GM19438 (cell line): ENCODE data around the gene LNPK.
"Not testable (repeated sequence)": the region's sequence is repeated elsewhere in the genome, so short reads cannot be mapped to it uniquely, and the experiment has no call there.

ENCODE experiments used
- ATAC-seq: cut with Tn5 transposase; IDR thresholded peaks from one replicate; pipeline ENCODE4 v1.9.1; 2021; ENCODE audit warnings: low read depth; ENCODE audit not compliant: unreplicated experiment

LNPK gene, protein sequence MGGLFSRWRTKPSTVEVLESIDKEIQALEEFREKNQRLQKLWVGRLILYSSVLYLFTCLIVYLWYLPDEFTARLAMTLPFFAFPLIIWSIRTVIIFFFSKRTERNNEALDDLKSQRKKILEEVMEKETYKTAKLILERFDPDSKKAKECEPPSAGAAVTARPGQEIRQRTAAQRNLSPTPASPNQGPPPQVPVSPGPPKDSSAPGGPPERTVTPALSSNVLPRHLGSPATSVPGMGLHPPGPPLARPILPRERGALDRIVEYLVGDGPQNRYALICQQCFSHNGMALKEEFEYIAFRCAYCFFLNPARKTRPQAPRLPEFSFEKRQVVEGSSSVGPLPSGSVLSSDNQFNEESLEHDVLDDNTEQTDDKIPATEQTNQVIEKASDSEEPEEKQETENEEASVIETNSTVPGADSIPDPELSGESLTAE

DNA sequence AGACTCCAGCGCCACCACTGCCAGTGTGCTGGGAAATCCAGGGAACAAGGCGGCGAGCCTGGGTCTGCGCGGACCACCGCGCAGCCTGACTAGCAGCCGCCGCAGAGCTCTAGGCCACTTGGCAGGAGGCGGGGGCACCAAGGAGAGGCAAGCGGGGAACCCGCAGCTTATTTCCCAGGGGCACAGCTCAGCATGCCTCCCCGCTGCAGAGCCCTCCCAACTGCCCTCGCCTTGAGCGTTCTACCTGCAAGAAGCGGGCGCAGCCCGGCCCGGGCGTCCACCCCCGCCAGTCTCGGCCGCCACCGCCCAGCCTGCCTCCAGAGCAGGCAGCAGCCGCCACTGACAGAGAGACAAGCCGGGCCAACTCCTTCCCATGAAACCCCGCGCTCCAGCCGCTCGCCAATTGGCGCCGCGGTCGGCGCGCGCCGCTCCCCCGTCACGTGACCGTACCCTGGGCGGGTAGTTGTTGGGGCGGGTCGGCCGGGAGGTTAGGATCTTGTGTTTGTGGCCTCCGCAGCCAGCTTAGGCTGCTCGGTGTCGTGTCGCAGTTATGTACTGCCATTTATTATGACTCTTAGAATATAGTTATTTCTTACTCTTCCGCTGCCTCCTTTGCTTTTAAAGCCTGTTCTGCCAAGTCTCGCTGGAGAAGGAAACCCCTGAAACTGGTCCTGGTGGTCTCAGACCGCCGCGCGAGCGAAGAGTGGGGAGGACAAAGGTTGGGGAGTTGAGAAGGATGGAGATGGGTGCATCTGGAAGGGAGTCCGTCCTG lies at the start of gene LNPK:
TSS of gene LNPK (minus strand) at position 352 of the 772 bp plus-strand sequence. CDS start 6,683 bp downstream, outside the sequence.
- peak; percentile 93 for ATAC-seq

DNA sequence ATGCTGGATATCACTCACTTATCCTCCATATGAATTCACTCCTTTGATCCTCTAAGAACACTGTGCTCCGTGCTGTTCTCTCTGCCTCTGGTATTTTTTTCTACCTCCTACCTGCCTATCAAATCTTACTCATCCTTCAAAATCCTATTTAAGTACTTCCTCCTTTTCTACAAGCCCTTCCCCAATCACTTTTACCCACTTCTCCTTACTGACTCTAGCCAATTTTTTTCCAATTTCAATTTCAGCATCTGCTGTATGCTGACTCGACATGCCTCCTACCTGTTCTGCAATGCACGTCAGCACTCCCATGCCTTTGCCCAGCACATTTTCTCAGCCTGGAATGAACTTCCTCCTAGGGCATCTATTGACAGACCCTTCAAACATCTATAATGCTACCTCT lies 37.3 kb upstream of the LNPK start:
- ATAC-seq, result no peak

DNA sequence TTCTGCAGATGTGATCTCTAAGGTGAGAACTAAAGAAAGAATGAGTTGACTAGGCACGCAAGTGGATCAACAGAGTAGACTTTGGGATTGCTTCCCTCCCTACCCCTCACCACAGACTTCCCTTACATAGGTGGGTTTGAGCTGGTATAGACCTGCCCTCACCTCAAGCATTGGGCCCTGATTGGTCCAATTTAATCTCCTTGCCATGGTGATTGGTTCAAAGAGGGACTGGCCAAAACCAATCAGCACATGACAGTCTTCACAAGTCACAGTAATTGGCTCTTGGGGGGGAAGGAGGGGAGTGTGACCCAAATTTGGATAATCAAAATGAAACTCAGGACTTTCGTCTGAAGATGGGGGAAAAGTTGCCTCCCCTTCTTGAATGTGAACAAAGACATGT lies 36.6 kb upstream of the LNPK start:
- no peak for ATAC-seq

DNA sequence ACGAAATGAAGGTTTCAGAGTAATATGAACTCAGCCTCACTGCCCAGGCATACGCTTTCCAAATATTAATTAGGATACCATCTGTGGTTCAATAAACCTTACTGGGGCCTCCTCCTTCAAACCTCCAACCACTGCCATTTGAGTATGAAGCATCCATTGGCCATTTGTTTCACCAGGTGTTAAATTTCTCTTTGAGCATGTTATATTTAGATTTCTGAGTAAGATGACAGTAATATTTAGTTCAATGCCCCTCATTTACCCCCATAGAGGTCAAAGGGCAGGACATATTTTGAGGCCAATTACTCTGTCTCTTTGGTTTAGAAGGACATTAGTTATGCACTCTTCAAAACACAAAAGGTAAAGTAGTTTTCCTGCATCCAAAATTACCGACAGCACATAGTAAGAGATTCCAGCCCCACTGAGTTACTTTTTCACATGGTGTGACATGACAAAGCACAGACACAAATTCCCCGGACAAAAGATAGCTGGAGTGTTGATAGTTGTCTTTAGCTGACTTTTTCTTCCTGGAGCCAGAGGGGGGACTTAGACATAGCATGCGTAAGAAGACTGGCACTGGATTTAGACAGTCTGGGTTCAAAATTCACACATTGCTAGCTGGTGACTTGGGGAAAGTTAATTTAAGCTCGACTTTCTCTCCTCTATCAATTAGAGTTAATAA lies 33.1 kb upstream of the LNPK start:
- no peak for ATAC-seq

DNA sequence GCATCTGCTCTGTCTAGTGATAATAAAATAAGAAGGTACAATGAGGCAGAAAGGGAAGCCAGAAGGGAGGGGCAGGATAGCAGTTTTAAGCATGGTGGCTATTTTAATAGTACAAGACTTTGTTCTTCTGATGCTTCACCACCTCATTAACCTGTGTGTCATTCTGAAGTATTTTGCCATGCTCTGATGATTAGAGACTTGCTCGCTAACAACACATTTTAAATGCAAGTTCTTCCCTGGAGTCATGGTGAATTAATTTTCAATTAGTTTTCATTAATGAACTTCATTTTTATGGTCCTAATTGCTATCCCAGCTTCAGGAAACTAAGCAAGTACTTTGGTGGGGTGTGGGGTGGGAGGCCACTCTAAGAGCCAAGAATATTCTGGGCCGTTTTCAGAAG lies 25.7 kb upstream of the LNPK start:
- ATAC-seq, result no peak

DNA sequence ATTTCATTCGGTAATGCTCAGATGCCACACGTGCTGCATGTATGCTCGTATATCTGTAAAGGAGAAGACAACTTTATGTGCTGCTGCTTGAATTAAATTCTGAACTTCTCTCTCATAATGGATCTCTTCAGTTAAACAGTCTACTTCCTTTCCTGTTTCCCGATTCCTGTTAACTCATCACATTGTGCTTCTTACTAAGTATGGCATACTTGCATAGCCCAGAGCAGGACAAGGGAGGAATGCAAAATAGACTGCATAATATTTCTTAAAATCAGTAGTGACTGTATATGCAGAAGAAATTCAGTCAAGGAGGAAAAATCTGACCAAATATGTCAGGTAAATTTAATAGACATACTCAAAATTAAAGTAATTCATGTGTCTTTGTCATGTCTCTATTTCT lies 23.9 kb upstream of the LNPK start:
- no peak for ATAC-seq

DNA sequence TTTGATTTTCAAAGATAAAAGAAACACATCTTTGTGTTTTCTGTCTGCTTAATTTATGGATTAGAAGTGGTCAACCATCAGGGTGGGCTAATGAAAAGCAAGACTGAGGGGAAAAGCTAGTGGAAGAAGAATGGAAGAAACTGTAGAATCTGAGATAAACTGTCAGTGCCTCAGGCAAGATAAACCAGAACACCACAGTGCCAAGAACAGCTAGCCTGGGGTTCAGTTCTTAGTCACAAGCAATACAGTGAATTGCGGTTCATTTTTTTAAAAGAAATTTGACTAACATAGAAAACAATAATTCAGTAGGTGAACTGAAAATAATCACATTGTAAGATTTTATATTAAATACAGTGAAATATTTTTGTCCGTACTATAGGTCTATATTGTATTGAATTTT lies 22.0 kb upstream of the LNPK start:
- ATAC-seq, result no peak

DNA sequence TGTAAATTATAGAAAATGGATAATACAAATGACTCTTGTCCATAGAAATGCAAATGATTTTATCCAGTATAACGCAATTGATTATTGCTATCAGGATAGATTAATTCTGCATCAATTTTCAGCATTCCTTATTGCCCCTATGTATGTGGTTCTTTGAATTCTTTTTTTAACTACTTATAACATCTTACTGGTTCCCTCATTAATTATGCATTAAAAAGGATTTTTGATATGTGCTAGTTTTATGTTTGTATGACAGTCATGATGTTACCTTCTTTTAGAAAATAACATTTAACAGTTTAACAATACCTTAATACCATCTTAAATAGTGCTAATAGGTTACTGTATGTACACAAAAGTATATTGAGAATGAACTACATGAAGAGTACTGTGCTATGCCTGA lies 20.0 kb upstream of the LNPK start:
- ATAC-seq, result no peak

DNA sequence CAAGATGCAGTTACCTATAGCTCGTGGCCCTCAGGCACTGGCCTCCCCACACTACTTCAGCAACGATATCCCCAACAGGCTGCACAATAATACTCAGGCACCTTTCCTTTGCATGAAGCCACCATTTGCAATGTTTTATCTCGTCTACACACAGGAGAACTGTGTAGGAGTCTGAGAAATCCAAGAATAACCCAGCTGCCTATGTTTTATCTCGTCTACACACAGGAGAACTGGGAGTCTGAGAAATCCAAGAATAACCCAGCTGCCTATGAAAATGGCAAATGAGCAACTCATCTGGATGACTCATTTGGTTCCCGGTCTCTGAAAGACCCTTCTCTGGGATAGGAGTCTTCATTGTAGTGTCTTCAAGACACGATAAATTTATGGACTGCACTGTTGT lies 18.3 kb upstream of the LNPK start:
- no peak for ATAC-seq

DNA sequence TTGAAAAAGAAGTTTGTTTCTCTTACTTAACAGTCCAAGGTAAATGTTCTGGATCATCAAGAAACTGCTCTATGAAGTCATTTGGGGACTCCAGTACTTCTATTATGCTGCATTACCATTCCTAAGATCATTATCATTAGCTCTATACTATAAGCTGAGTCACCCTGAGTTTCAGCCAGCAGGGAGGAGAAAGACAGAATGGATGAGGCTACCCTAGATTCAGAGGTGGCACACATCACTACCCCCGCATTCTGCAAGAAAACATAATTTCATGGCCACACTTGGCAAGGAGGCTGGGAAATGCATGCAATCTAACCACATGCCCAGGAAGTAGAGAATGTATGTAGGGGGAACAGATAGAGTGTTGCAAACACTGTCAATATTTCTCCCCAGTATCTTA lies 16.6 kb upstream of the LNPK start:
- no peak for ATAC-seq

DNA sequence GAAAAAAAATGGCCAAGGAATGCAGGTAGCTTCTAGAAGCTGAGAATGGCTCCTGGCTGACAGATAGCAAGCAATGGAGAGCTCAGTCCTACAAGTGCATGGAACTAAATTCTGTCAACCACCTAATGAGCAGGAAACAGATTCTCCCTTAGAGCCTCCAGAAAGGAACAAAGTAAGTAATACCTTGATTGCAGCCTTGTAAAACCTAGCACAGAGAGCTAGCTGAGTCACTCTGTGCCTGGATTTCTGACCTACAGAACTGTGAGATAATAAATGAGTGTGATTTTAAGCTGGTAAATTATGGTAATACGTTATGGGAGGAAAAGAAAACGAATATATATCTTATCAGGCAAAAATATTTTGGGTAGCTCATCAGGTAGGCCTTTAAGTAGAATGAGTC lies 7.4 kb upstream of the LNPK start:
- no peak for ATAC-seq

DNA sequence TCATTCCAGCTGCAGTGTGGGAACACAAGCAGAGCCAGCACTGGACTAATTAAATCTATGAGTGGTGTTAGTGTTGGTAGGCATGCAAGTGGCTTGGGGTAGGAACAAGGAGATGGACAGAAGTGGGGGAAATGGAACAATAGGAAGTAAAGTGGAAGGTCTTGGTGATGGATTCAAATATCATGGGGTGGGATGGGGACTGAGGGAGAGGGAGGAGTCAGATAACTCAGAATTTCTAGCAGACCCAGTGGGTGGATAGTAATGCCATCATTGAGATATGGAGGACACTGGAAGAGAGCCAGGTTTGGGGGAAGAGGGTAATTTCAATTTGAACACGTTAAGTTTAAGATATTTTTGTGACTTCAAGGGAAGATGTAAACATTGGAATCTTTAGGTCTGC lies 2.9 kb upstream of the LNPK start:
- no peak for ATAC-seq

DNA sequence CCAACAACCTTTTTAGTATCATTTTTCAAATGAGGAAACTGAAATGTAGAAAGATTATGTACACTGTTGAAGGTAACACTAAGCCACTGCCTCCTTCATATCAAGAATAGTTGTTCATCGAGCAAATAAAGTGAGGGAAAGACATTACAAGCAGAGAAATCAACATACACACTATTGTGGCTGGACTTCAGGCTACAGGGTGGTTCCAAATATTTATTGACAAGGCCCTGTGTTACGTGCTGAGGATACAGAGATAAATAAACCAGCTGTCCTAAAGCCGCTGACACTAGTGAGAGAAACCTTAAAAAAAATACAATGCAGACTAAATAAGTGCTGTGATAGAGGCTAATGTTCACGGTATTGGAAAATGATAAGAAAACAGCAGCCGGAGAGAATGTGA lies 1.9 kb upstream of the LNPK start:
- ATAC-seq, result no peak

DNA sequence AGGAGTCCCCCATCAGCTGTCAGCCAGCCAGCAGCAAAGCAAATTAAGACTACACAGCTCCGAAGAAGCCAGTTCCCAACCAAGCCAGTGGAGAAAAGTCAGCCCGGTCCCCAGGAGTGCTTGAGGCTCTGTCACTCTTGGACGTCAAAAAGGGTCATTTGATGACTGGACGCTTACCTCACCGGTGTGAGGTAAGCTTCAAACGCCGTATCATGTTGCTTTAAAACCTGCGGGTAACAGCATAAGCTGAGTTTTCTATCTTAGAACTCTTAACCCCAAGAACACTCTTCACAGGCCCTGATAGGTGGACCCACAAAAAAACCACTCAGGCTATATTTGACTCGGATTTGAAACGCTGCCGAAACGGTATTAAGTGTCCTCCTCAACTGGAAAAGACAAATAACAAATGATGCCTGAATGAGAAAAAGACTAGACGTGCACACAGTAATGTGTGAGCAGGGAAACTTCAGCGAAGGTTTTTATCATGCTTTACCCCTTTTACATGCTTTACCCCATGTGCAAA lies 682 bp upstream of the LNPK start:
- no peak for ATAC-seq

DNA sequence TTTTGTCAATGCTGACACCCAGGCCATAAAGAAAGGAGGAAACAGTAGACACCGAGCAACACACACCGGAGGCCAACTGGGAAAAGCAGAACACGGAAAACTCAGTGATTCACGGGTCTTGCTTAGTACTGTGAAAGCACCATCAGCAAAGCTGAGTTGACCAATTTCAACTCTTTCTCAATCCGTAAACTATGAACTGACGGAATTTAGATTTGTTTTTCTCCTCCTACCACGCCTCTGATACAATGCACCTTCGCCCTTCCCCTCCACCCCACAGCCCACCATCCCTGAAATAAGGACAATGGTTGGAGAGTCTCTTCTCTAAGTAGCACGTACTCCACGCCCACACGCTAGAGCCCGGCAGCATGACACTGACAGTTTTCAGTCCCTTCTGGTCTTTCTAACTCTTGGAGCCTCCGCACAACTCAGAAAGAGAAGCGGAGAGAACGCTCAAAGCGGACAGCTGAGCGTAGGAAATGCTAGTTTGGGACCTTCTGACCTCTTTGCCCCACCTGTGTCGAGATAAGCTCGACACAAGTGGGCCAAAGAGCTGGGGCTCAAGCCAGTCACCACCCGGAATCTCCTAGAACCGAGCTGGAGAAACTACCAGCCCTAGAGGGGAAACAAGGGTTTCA lies 669 bp downstream of the LNPK start:
- ATAC-seq, result peak; percentile 62

DNA sequence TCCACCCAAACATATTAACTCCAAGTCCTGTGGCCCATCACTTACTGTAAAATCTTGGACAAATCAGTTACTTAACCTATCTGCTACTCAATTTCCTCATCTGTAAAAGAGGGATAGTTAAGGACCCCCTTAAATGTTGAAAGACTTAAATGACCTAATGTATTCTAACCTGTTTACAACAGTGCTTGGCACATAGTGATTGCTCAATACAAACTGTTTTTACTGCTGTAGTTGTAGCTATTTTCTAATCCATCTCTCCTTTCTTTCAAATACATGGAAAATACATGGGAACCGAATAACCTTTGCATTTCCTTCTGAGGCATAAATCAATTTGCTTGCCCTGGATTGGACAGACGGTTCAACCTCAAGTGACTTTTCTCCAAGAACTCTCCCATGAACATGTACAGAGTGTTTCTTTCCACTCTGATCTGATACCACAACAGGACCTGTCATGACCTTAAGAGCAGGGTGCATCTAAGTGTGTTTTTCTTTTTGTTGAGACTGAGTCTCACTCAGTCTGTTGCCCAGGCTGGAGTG lies 2.7 kb downstream of the LNPK start:
- ATAC-seq, result no peak

DNA sequence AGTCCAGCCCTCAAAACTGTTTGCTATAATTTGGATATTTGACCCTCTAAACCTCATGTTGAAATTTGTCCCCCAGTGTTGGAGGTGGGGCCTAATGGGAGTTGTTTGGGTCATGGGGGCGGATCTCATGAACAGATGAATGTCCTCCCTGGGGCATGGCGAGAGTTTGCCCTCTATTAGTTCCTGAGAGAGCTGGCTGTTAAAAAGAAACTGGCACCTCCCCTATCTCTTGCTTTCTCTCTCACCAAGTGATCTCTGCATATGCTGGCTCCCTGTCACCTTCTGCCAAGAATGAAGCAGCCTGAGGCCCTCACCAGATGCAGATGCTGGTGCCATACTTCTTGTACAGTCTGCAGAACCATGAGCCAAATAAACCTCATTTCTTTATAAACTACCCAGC lies 12.0 kb downstream of the LNPK start:
- no peak for ATAC-seq

DNA sequence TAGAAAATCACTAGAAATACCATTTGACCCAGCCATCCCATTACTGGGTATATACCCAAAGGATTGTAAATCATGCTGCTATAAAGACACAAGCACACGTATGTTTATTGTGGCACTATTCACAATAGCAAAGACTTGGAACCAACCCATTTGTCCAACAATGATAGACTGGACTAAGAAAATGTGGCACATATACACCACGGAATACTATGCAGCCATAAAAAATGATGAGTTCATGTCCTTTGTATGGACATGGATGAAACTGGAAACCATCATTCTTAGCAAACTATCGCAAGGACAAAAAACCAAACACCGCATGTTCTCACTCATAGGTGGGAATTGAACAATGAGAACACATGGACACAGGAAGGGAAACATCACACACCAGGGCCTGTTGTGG lies 14.9 kb downstream of the LNPK start:
- ATAC-seq, result not testable (repeated sequence)

DNA sequence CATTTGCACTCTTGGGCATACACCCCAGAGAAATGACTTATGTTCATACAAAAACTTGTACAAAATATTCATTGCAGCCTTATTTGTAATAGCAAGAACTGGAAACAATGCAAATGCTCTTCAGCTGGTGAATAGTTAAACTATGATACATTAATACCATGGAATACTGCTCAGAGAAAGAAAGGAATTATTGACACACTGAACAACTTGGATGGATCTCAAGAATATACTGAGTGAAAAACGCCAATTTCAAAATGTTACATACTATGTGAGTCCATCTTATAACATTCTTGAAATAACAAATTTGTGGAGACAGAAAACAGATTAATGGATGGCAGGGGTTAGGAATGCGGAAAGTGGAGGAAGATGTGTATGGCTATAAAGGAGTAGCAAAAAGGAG lies 17.2 kb downstream of the LNPK start:
- no peak for ATAC-seq

DNA sequence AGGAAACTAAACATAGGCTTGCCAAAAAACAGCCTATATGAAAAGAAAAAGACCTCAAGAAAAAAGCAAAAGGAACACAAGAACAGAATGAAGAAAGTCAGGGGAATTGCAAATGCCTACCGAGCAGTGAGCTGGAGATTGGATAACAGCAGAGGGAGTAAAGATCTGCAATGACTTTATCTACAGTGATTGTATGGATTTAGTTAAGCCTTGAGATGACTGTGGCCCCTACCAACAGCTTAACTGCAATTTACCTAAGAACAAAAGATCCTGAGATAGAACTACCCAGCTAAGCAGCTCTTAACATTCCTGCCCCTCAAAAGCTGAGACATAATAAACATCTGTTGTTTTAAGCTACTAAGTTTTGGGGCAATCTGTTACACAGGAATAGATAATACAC lies 20.5 kb downstream of the LNPK start:
- ATAC-seq, result no peak
